ENCODE measurements around the gene GPR32.
"Not testable (repeated sequence)": the region's sequence is repeated elsewhere in the genome, so short reads cannot be mapped to it uniquely, and the experiment has no call there.

GPR32 gene

DNA sequence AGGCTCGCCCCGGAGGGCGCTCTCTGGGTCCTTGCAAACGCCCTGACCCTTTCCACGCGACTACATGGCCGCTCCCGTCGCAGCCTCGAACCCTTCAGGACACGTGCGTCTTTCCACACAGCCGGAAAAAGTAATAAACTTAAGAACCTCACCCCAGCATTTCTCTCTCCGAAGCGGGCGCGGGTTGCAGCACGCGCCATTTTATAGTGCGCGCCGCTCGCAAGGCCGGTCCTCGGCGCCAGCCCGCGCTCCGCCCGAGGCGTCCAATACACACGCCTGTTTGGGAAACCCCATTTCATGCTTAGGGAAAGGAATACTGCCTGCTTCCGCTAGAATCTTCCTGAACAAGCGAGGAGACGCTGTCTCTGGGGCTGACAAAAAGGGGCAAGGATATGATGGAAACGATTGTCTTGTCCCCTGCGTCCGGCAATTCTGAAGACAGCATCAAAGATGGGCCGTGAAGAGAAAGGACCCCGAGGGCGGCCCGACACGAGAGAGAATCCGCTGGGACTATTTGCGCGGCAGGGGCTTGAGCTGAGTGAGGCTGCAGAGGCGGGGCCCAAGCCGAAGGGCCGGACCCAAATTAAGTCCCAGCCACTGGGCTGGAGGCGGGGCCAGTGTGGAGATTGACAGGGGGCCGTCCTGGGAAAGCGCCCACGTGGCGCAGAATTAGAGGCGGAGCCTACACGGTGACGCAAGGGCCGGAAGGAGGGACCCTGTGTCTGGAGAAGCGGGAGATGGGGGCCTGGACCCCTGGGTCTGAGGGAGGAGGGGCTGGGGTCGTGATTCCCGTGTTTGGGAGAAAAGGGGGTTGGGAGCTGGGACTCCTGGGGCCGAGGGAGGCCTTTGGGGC is 34.4 kb downstream of the GPR32 start:
- peak; percentile 90 for DNase-seq

DNA sequence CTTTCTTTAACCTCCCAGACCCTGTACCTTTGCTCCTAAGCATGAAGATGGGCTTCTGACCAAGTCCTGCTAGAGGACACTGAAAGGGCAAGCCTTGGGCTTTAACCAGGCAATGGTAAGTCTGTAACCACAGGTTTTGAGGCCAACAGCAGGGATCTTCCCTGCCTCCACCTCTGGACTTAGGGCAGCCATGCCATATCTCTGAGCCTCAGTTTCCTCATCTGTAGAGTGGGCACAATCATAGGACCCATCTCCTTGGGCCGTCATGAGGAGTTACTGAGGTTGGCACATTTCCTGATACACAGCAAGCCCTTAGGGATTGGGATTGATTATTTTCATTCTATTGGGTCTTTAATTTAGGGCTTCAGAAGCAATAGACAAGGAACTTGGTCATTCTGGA is 38.6 kb downstream of the GPR32 start:
- DNase-seq: no peak

- DNase-seq: not testable (repeated sequence)
Observed at GRCh38 chr19:50811622-50812238, 41.5 kb downstream of the GPR32 start.

GRCh38 chr19:50812474-50812873 is 42.2 kb downstream of the GPR32 start:
- DNase-seq: no peak

DNA sequence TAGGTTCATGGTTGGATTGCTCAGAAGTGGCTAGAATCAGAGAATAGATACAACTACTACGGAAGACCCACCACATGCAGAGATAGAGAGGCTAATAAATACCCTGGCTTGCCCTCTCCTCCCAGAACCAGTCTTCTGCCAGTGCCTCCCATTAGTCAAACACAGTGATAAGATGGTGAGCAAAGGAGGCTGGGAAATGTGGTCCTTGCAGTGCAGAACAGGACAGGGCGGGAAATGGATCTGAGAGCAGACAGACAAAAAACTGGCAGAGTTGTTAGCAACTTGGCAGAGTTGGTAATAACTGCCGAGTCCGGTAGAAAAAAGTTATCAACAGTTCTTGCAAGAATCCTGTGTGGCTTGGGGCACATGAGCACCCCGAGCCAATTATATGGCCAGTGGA is 44.6 kb downstream of the GPR32 start:
- no peak for DNase-seq

- DNase-seq: no peak
Observed at GRCh38 chr19:50815439-50815838, 45.2 kb downstream of the GPR32 start.

- DNase-seq: no peak
Observed at GRCh38 chr19:50817941-50818858, 47.9 kb downstream of the GPR32 start.

DNA sequence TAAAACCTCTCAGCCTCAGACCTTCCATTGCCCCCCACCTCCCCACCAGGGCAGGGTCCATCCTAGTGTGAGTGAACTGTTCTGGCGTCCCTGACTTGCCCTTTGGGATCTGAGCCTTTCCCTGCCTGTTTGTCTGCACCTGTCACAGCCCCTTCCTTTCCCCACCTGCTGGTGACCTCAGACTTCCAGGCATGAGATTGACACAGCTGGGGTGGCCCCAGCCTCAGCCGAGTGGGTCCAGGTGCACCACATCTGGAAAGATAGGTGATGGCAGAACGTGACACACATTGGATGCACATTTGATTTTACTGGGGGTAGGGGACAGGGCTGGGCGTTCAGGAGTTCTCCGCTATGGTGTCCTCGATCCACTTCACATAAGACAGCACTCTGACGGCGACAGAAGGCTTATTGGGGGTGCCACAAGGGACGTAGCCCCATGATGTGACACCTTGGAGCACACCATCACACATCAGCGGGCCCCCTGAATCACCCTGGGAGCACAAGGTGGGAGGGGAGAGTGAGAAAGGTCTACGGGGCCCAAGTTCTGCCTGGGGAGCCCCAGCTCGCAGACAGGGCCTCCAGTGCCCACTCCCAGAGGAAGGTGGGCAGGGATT is 48.7 kb downstream of the GPR32 start:
- no peak for DNase-seq

DNA sequence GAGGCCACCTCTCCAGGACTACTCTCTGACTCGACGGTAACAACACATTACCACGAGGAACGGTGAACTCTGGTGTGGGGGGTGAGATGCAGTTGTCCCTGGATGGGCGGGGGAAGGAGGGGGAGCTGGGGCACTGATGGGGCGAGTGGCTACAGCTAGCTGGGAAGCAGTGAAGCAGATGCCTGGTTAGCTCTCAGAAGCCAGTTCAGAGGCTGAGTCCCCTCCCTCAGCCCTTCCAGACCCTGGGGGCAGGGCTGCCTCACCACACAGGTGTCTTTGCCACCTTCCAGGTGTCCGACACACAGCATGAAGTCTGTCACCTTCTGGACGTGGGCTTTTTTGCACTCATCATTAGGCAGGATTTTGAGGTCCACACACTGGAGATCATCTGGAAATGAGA is 49.4 kb downstream of the GPR32 start:
- DNase-seq: no peak

- DNase-seq: no peak
Observed at GRCh38 chr19:50820086-50820485, 49.8 kb downstream of the GPR32 start.

GRCh38 chr19:50820549-50821247 is 50.4 kb downstream of the GPR32 start:
- no peak for DNase-seq

DNA sequence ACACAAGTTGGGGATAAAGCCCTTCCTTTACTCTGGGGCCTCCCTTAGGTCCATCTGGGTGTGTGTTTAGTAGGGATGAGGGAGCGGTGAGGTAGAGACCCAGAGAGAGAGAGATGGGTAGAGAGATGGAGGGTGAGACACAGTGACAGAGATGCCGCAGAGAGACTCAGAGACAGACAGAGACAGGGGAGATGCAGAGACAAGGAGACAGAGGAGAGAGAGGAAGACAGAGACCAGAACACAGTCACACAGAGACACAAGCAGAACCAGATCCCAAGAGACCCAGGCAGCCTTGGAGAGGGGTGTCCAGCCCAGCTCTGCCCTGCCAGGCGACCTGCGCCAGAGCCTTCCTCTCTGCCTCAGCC is 51.0 kb downstream of the GPR32 start:
- DNase-seq: no peak
